IMR-90 (cell line): ENCODE measurements around the gene GABRB1.

ENCODE experiments used
- CEBPB ChIP-seq: IDR thresholded peaks from 2 replicates; pipeline ENCODE4 v1.6.1; 2012; ENCODE audit warnings: low read depth, low read length, improper control_type of control experiment
- CHD1 ChIP-seq: IDR thresholded peaks from 2 replicates; pipeline ENCODE4 v1.6.1; 2012; ENCODE audit warnings: low read depth, low read length, improper control_type of control experiment
- MAFK ChIP-seq: IDR thresholded peaks from 2 replicates; pipeline ENCODE4 v1.6.1; 2012; ENCODE audit warnings: low read depth, low read length, improper control_type of control experiment
- MAZ ChIP-seq: IDR thresholded peaks from 2 replicates; pipeline ENCODE4 v1.6.1; 2012; ENCODE audit warnings: low read depth, mild to moderate bottlenecking, low read length, improper control_type of control experiment, moderate library complexity, borderline replicate concordance
- NFE2L2 ChIP-seq: fragments of 150-350 bp; IDR thresholded peaks from 2 replicates; pipeline ENCODE4 v1.6.1; 2016; ENCODE audit warnings: low read depth, mild to moderate bottlenecking, low read length
- POLR2A ChIP-seq: IDR thresholded peaks from 2 replicates; pipeline ENCODE4 v1.6.1; 2012; ENCODE audit warnings: mild to moderate bottlenecking, low read depth, low read length
- RAD21 ChIP-seq: IDR thresholded peaks from 2 replicates; pipeline ENCODE4 v1.6.1; 2012; ENCODE audit warnings: low read length, improper control_type of control experiment
- RCOR1 ChIP-seq: IDR thresholded peaks from 2 replicates; pipeline ENCODE4 v1.6.1; 2012; ENCODE audit warnings: mild to moderate bottlenecking, low read length, improper control_type of control experiment; ENCODE audit not compliant: insufficient replicate concordance
- RFX5 ChIP-seq: IDR thresholded peaks from 2 replicates; pipeline ENCODE4 v1.8.0; 2012; ENCODE audit warnings: low read depth, mild to moderate bottlenecking, low read length, moderate library complexity
- SMC3 ChIP-seq: fragments of 150-350 bp; IDR thresholded peaks from 2 replicates; pipeline ENCODE4 v1.6.1; 2016; ENCODE audit warnings: low read depth, mild to moderate bottlenecking, antibody characterized with exemption, low read length, moderate library complexity
- TF ChIP-seq, protein P1 (sequence below): conservative IDR thresholded peaks from 2 replicates; pipeline ENCODE4 v1.5.1; 2012; ENCODE audit warnings: mild to moderate bottlenecking, low read depth, low read length, improper control_type of control experiment
- TF ChIP-seq, protein P2 (sequence below): fragments of 150-350 bp; IDR thresholded peaks from 2 replicates; pipeline ENCODE4 v1.6.1; 2017; ENCODE audit warnings: mild to moderate bottlenecking, antibody characterized with exemption, low read length, low read depth
- TF ChIP-seq, protein P3 (sequence below): fragments of 150-350 bp; IDR thresholded peaks from 2 replicates; pipeline ENCODE4 v1.6.1; 2016; ENCODE audit warnings: low read depth, mild to moderate bottlenecking, low read length, moderate library complexity, borderline replicate concordance

DNA sequence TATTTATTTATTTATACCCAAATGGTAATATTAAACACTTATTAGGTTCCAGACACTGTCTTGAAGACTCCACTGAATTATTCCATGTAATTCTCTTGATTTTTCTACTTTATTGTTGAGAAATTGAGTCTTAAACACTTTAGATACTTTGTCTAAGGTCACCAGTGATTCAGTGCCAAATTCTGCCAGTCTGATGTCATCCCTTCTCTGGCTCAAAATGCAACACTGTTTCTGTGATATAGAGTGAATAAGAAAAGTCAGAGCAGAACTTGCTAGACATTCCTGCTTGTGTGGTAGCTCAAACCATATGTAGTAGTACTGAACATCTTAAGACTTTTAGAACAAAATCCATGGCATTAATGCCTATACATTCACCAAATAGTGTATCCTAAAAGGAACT lies 164.3 kb downstream of the GABRB1 start:
- TF ChIP-seq, protein P1, sequence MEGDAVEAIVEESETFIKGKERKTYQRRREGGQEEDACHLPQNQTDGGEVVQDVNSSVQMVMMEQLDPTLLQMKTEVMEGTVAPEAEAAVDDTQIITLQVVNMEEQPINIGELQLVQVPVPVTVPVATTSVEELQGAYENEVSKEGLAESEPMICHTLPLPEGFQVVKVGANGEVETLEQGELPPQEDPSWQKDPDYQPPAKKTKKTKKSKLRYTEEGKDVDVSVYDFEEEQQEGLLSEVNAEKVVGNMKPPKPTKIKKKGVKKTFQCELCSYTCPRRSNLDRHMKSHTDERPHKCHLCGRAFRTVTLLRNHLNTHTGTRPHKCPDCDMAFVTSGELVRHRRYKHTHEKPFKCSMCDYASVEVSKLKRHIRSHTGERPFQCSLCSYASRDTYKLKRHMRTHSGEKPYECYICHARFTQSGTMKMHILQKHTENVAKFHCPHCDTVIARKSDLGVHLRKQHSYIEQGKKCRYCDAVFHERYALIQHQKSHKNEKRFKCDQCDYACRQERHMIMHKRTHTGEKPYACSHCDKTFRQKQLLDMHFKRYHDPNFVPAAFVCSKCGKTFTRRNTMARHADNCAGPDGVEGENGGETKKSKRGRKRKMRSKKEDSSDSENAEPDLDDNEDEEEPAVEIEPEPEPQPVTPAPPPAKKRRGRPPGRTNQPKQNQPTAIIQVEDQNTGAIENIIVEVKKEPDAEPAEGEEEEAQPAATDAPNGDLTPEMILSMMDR: no peak
- TF ChIP-seq POLR2A: no peak
- no peak for TF ChIP-seq NFE2L2
- TF ChIP-seq, protein P2, sequence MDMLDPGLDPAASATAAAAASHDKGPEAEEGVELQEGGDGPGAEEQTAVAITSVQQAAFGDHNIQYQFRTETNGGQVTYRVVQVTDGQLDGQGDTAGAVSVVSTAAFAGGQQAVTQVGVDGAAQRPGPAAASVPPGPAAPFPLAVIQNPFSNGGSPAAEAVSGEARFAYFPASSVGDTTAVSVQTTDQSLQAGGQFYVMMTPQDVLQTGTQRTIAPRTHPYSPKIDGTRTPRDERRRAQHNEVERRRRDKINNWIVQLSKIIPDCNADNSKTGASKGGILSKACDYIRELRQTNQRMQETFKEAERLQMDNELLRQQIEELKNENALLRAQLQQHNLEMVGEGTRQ: no peak
- no peak for TF ChIP-seq SMC3
- TF ChIP-seq MAZ: no peak
- TF ChIP-seq, protein P3, sequence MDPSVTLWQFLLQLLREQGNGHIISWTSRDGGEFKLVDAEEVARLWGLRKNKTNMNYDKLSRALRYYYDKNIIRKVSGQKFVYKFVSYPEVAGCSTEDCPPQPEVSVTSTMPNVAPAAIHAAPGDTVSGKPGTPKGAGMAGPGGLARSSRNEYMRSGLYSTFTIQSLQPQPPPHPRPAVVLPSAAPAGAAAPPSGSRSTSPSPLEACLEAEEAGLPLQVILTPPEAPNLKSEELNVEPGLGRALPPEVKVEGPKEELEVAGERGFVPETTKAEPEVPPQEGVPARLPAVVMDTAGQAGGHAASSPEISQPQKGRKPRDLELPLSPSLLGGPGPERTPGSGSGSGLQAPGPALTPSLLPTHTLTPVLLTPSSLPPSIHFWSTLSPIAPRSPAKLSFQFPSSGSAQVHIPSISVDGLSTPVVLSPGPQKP: no peak
- no peak for TF ChIP-seq RFX5
- TF ChIP-seq RAD21: no peak
- no peak for TF ChIP-seq CEBPB
- TF ChIP-seq CHD1: no peak
- no peak for TF ChIP-seq MAFK
- no peak for TF ChIP-seq RCOR1
